Right cardiac atrium (tissue), 5 donors: ENCODE measurements around the gene MRAS. TPM values are rescaled to one million over a fixed set of nuclear protein-coding genes. Genes with fewer than 3 reads are reported as not detected.
"Not testable (repeated sequence)": the region's sequence is repeated elsewhere in the genome, so short reads cannot be mapped to it uniquely, and the experiment has no call there.

Experiments
- ATAC-seq, 2 donors: fragments of 200-7000 bp; cut with Tn5 transposase; one replicate each; pipeline versions ENCODE4 v1.8.0 to v1.9.1; 2020; ENCODE audit warnings: moderate library complexity in 2 of 2, mild to moderate bottlenecking in 1 of 2
- DNase-seq, 3 donors: peaks; one replicate each; pipeline ENCODE4 v3.0.0-alpha.2; 2020
- H3K27ac ChIP-seq: one replicate; pipeline ENCODE4 v1.5.1; 2013; ENCODE audit warnings: mild to moderate bottlenecking, low read length, control low read depth, moderate library complexity
- H3K27me3 ChIP-seq: one replicate; pipeline ENCODE4 v1.6.1; 2013; ENCODE audit not compliant: control insufficient read depth, insufficient read depth
- H3K4me1 ChIP-seq: one replicate; pipeline ENCODE4 v1.6.1; 2013; ENCODE audit warnings: low read length; ENCODE audit not compliant: control insufficient read depth, insufficient read depth
- H3K4me3 ChIP-seq: one replicate; pipeline ENCODE4 v1.5.1; 2013; ENCODE audit warnings: low read length, control low read depth
- H3K9me3 ChIP-seq: one replicate; pipeline ENCODE4 v1.6.1; 2013; ENCODE audit warnings: low read length; ENCODE audit not compliant: control insufficient read depth
- WGBS: extraction: QIAGEN DNeasy Blood & Tissue Kit; methylation state at CpG from one replicate; pipeline ENCODE4 v1.1.7; 2013; 5-methylcytosine and 5-hydroxymethylcytosine counted together
- intact Hi-C, 4 donors: fragments of 100-400 bp; cut with DNase I; formaldehyde crosslinking; loops; one replicate each; pipeline versions ENCODE4 v1.11.0 to v1.14.0; 2022 to 2023
- polyA plus RNA-seq: library from polyadenylated mRNA; stranded (reverse); fragments of 200-250 nt; gene quantifications from one replicate; pipeline ENCODE4 v1.2.3, GENCODE V29; 2013
- total RNA-seq, 4 donors: library from RNA; stranded (reverse); fragmentation: NEBNext Ultra II Directional; extraction: Animal tissue kit (Norgen Biotek cat#: 25700); gene quantifications; one replicate each; pipeline ENCODE4 v1.2.1, GENCODE V29; 2021
- donor health status: healthy with polysubstance abuse.
- donor health status: DM: no; HTN: yes; CAD: no.
- donor health status: DM: no; HTN: no; CAD: no.
- donor health status: DM: no; HTN: yes; CAD: no; lungs with severe emphysema.
- donor health status: DM: yes; HTN: yes; CAD: no.

Gene MRAS
- total and polyA plus RNA-seq, 5 donors: 184 to 374 (median 298) TPM

DNA sequence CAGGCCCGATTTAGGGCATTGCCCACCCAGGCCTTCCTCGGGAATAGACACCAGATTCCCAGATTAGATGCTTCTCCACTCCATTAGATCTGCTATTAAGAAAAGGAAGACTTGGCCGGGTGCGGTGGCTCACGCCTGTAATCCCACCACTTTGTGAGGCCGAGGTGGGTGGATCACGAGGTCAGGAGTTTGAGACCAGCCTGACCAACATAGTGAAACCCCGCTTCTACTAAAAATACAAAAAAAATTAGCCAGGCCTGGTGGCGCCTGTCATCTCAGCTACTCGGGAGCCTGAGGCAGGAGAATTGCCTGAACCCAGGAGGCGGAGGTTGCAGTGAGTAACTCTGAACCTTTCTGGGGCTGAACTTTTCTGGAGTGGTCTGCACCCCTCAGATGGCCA, 28.8 kb downstream of the MRAS start:
- Histone ChIP-seq H3K4me1 (peaks cover 18% of the 10 kb centered on the region), H3K27ac (peak overlapping the region; percentile 84)
- H3K27me3 ChIP-seq, DNase-seq, H3K4me3 ChIP-seq, H3K9me3 ChIP-seq, ATAC-seq, intact Hi-C loops: not testable (repeated sequence)
- WGBS: 90% methylated on average over 11 of the region's 11 CpGs

DNA sequence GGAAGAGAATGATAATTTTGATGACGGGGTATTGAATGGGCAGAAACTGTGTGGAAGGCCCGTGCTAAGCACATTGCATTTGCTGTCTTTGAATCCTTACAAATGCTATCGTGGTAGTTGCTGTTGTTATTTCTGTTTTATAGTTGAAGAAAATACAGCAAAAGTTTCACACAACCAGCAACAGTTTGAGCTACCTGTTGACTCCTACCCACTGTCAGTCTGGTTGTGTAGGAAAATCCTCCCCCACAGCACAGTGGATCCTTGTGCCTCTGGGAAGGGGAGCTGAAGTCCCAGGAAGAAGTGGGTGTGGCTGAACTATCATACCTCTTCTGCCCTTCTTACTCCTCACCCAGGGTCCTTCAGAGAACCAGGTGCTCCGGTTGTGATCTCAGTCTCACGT, 29.4 kb downstream of the MRAS start:
- intact Hi-C loops: no loop called here
- Histone ChIP-seq H3K9me3 (no peaks in the 10 kb centered on the region), H3K27ac (peak overlapping the region; percentile 82), H3K27me3 (no peaks in the 10 kb centered on the region), H3K4me3 (no peak overlapping the region), H3K4me1 (peaks cover 20% of the 10 kb centered on the region)
- ATAC-seq (no peak), DNase-seq (no peak)
- 73% methylated on average over 5 of the region's 5 CpGs for WGBS

DNA sequence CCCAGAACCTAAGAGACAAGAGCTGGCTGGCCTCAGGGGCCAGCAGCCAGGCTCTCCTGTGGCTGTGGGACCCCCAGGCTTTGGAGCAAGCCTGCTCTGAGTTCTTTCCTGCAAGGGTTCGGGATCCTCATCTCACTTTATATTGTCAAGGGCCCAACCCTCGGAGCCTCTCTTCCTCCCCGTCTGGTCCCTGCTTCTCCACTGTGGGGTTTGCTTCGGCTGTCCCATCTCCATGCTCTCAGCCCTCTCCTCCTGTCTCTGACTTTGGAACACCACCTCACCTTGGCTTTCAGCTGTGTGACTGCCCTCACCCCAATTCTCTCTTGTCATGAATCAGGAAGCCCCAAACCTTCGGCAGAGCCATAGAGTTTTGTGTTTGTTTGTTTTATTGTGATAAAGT, 30.0 kb downstream of the MRAS start:
- DNase-seq (no peak), ATAC-seq (no peak)
- Histone ChIP-seq H3K4me1 (peaks cover 19% of the 10 kb centered on the region), H3K27me3 (no peaks in the 10 kb centered on the region), H3K9me3 (no peaks in the 10 kb centered on the region), H3K27ac (peak overlapping the region; percentile 82), H3K4me3 (no peak overlapping the region)
- WGBS: 89% methylated on average over 5 of the region's 5 CpGs
- intact Hi-C loops: no loop called here

DNA sequence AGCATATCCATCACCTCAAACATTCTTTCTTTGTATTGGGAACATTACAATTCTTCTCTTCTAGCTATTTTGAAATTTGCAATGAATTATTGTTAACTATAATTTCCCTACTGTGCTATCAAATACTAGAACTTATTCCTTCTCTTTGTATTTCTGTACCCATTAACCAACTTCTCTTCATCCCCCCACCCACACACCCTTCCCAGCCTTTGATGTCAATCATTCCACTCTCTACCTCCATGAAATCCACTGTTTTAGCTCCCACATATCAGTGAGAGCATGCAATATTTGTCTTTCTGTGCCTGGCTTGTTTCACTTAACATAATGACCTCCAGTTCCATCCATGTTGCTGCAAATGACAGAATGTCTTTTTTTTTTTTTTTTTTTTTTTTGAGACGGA, 30.6 kb downstream of the MRAS start:
- DNase-seq (no peak), ATAC-seq (no peak)
- Histone ChIP-seq H3K27ac (no peak overlapping the region), H3K4me1 (peaks cover 25% of the 10 kb centered on the region), H3K9me3 (no peaks in the 10 kb centered on the region), H3K4me3 (no peak overlapping the region), H3K27me3 (no peaks in the 10 kb centered on the region)
- 67% methylated on average over 1 of the region's 1 CpG for WGBS
- intact Hi-C loops: no loop called here

DNA sequence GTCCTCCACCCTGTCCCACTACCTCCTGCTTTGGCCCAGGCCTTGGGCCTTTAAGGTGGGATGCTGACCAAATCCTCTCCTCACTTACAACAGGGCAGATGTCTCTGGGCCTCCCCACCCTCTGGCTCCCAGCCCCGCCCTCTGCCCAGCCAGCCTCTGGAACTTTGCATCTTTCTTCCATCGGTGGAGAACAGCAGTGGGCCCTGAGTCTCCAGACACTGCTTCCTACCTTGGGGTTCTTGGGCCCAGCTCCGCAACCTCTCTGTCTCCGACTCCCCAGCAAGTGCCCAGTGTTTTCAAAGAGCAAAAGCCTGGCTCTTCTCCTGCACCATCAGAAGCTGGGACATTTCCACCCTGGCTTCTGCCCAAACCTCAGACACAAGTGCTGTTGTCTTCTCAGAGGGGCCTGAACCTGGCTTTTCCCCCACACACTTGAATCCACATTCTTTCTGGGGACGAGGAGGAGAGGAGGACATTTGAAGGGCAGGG, 33.1 kb downstream of the MRAS start:
- H3K27ac ChIP-seq: peak overlapping the region; percentile 98
- H3K27me3 ChIP-seq: no peaks in the 10 kb centered on the region
- DNase-seq (peak; percentile 67 to 79 (median 74)), ATAC-seq (peak; percentile 48 to 64)
- 45% methylated on average over 5 of the region's 5 CpGs for WGBS
- intact Hi-C loops: loop anchor here in 2 of 4 donors (5.0 kb wide), 1 partner anchor 34 kb away; the partner anchor contains the start of gene MRAS (in 2 of the 2)
- no peak overlapping the region for H3K4me3 ChIP-seq
- H3K9me3 ChIP-seq: no peaks in the 10 kb centered on the region
- peaks cover 21% of the 10 kb centered on the region for H3K4me1 ChIP-seq

DNA sequence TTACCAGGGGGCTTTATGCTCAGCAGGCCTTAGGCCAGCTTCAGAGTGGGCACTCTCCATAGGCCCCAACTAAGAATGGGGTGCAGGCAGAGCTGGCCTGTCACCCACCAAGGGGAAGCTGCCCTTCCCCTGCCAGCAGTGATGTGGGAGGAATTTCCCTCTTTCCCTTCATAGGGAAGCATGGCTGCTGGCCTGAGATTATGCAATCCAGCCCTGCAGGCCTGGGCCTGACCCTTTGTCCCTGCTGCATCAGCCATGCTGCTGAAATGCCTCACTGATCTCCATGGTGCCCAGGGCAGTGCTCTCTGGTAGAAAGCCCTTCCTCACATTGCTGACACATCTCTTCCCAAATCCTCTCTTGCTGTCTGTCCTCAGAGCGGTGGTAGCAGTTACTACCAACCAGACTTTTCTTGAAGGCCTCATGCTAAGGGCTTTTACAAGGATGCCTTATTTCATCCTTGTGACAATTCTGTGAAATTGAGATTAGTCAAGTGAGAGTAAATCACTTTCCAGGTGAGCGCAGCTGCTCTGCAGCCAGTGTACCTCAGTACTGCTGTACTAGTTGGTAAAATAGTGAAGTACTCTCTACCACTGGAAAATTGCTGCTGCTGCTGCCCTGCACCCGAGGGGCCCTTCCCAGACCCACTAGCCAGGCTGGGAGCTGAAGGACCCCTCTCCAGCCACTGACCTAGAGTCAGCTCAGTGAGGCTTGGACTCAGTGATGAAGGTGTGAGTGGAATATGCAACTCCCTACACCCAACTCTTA, 33.8 kb downstream of the MRAS start:
- DNase-seq (peak; percentile 85 to 91 (median 88)), ATAC-seq (peak; percentile 91 to 94)
- Histone ChIP-seq H3K27me3 (no peaks in the 10 kb centered on the region), H3K4me3 (no peak overlapping the region), H3K9me3 (no peaks in the 10 kb centered on the region), H3K27ac (peak overlapping the region; percentile 98), H3K4me1 (peaks cover 21% of the 10 kb centered on the region)
- intact Hi-C loops: loop anchor here in 2 of 4 donors (5.0 kb wide), 1 partner anchor 35 kb away; the partner anchor contains the start of gene MRAS (in 2 of the 2)
- 78% methylated on average over 3 of the region's 3 CpGs for WGBS

DNA sequence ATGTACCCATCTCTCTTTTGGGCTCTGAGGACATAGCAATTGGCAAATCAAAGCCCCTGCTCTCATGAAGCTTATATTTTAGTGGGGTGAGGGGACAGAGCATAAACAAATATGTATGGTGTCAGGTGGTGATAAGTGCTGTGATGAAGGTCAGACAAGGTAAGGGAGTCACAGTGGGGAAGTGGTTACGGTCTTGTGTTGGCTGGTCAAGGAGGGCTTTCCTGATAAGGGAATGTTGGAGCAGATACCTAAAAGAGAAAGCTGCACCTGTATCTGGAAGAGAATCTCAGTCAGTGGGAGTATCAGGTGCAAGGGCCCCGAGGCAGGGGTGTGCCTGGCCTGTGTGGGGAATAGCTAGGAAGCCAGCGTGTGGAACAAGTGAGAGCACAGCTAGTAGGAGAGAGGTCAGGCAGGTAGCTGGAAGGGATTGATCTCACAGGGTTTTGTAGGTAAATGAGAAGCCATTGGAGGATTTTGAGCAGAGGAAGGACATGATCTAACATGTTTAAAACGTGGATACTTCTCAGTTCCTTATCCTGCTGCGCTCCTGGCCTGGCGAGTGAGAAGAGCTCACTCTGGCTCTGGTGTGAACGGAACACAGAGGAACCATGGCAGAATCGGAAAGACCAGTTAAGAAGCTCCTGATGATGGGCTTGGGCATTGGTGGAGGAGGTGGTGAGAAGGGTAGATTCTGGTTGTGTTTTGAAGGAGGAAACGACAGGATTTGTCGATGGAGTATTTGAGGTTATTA, 35.5 kb downstream of the MRAS start:
- Histone ChIP-seq H3K4me1 (peaks cover 20% of the 10 kb centered on the region), H3K27ac (peak overlapping the region; percentile 80), H3K9me3 (no peaks in the 10 kb centered on the region), H3K4me3 (no peak overlapping the region), H3K27me3 (no peaks in the 10 kb centered on the region)
- intact Hi-C loops: loop anchor here in 2 of 4 donors (5.0 kb wide), 1 partner anchor 37 kb away; the partner anchor contains the start of gene MRAS (in 2 of the 2)
- ATAC-seq (no peak), DNase-seq (no peak)
- 81% methylated on average over 10 of the region's 10 CpGs for WGBS

DNA sequence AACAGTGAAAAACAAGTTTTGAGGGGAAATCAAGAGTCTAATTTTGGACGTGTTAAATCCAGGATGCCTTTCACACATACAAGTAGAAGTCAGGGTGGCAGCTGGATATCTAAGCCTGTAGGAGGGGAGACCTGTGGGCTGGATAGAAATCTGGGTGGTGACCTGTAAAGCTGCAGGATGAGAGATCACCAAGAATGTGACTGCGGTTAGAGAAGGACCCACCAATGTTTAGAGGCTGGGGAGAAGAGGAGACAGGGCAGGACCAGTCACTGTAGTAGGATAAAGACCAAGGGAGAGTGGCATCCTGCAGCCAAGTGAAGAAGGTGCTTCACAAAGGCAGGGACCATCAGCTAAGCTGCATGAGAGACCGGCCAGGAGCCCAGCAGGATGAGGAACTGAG, 36.2 kb downstream of the MRAS start:
- no peaks in the 10 kb centered on the region for H3K27me3 ChIP-seq
- WGBS: 72% methylated on average over 3 of the region's 3 CpGs
- no peaks in the 10 kb centered on the region for H3K9me3 ChIP-seq
- ATAC-seq (no peak), DNase-seq (no peak)
- H3K27ac ChIP-seq: peak overlapping the region; percentile 43
- peaks cover 25% of the 10 kb centered on the region for H3K4me1 ChIP-seq
- H3K4me3 ChIP-seq: no peak overlapping the region
- intact Hi-C loops: loop anchor here in 2 of 4 donors (5.0 kb wide), 1 partner anchor 37 kb away; the partner anchor contains the start of gene MRAS (in 2 of the 2)

DNA sequence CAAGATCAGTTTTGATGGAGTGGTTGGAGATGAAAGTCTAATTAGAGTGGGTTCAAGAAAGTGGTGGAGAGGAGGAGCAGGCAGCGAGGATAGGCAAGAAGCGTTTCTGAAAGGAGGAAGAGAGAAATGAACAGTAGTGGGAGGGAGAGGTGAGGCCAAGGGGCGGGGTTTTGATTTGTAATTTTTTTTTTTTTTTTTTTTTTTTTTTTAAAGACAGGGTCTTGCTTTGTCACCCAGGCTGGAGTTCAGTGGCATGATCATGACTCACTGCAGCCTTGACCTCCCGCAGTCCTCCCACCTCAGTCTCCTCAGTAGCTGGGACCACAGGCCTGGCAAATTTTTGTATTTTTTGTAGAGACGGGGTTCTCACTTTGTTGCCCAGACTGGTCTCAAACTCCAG, 36.6 kb downstream of the MRAS start:
- intact Hi-C loops: loop anchor here in 2 of 4 donors (5.0 kb wide), 1 partner anchor 38 kb away; the partner anchor contains the start of gene MRAS (in 2 of the 2)
- 89% methylated on average over 5 of the region's 5 CpGs for WGBS
- Histone ChIP-seq H3K27ac (peak overlapping the region; percentile 43), H3K27me3 (no peaks in the 10 kb centered on the region), H3K4me1 (peaks cover 25% of the 10 kb centered on the region), H3K9me3 (no peaks in the 10 kb centered on the region), H3K4me3 (no peak overlapping the region)
- no peak for DNase-seq
- no peak for ATAC-seq

DNA sequence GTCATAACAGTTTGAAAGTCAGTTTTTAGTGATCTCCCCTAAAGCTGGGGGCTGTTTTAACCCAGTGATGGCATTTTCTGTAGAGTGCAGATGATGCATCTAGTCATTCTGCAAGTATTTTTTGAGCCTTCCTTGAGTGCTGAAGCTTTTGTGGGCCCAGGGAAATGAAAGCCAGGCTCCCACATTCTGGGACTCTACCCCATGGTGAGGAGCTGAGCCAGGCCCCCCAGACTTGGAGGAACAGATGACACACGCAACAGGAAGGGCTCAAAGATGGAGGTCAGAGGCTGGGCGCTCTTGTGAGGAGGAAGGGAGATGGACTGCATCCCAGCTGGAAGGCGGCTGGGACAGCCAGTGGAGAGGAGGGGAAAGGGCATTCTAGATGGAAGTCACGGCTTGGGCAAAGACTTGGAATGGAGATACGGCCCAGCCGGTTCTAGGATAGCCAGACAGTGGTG, 40.8 kb downstream of the MRAS start:
- Histone ChIP-seq H3K9me3 (no peaks in the 10 kb centered on the region), H3K4me3 (no peak overlapping the region), H3K27me3 (no peaks in the 10 kb centered on the region), H3K4me1 (peaks cover 6% of the 10 kb centered on the region), H3K27ac (peak overlapping the region; percentile 71)
- peak in 2 of 3 donors; percentile 45 to 65 for DNase-seq
- 60% methylated on average over 6 of the region's 6 CpGs for WGBS
- ATAC-seq: peak; percentile 17 to 18
- intact Hi-C loops: no loop called here
